Adipose tissue (tissue), 3 donors: ENCODE results near the gene USP38. TPM values are rescaled to one million over a fixed set of nuclear protein-coding genes. Genes with fewer than 3 reads are reported as not detected.
"Not testable (repeated sequence)": the region's sequence is repeated elsewhere in the genome, so short reads cannot be mapped to it uniquely, and the experiment has no call there.

ENCODE experiments used
- H3K27ac ChIP-seq: one replicate; pipeline ENCODE4 v1.5.1; 2013; ENCODE audit warnings: low read depth, low read length
- WGBS, 3 donors: extraction: QIAGEN DNeasy Blood & Tissue Kit; methylation state at CpG; one replicate each; pipeline ENCODE4 v1.1.7; 2013; 5-methylcytosine and 5-hydroxymethylcytosine counted together
- polyA plus RNA-seq, 3 donors: library from polyadenylated mRNA; stranded (reverse); fragments of 200-250 nt; gene quantifications; one replicate each; pipeline ENCODE4 v1.2.3, GENCODE V29; 2013
- donor health status: healthy with polysubstance abuse.
- donor health status: Bipolar disorder and iron deficiency.
- donor health status: healthy.

Gene USP38
- polyA plus RNA-seq, 3 donors: 4.1 to 8.8 (median 5.6) TPM

DNA sequence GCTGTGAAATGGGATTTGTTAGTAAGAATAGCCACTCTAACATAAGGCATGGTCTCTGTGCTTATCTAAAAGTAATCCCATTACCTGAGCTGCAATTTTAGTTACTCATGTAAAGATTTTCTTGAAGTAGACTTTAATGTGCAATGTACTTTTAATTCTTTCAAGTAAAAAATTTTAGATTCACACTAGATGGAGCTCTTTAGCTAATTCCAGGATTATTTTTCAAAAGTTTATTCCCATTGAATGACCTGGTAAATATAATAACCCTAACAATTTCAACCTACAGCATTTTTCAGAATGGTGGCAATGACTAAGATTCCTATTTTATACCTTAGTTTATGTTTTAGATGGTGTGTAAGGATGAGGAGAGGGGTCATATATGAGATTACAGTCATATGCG lies 18.1 kb downstream of the USP38 start:
- 93 to 100% (median 99%) methylated on average over 1 of the region's 1 CpG for WGBS, 3 donors
- no peak overlapping the region for H3K27ac ChIP-seq

DNA sequence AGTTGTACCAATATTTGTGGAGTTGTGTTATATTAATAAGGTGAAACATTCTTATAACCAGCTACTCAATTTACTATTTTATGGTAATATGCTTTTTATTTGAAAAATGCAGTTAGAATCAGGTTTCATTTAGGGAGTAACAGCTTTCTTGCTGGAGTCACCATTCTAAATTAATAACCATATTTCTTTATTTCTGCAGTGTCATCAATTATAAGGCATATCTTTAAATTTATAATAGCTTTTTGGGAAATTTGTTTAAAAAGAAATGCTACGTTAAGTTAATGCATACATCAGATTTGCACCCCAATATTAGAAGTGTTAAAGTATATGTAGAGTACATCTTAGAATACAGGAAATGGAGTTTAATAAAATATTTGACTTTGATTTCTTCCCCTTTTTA lies 18.9 kb downstream of the USP38 start:
- 89 to 97% (median 96%) methylated on average over 1 of the region's 1 CpG for WGBS, 3 donors
- H3K27ac ChIP-seq: no peak overlapping the region

DNA sequence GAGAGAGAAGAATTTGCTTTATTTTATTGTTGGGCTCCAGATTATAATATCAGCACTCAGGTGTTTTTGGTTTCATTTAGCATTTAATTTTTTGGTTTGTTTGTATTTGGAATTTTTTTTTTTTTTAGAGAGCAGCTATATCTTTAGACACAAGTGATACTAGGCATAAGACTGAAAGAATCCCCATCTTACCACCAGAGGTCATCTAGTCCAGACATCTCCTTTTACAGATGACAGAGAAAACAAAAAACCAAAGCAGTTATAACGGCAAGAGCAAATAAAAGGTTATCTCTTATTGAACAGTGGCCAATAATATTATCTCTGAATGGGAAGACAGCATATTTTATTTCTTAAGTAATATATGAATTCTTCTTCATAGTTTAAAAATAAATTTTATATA lies 22.8 kb downstream of the USP38 start:
- H3K27ac ChIP-seq: no peak overlapping the region
- WGBS, 3 donors: 16 to 37% (median 23%) methylated on average over 1 of the region's 1 CpG

DNA sequence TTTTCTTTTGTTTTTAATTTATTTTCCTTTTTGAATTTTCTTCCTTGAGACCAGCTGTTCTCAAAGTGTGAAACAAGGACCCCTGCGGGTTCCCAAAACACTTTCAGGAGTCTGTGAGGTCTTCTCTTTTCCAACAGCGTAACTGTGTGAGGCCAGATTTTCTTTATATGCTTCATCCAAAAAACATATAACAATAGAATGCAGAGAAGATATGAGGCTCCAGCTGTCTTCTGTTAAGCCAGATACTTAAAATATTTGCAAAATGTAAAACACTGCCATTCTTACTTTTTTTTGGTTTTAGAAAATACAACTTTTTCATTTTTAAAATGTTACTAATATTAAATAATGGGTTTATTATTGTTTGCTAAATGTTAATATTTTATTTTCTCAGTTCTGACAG lies 27.8 kb downstream of the USP38 start:
- WGBS, 3 donors: 47 to 94% (median 68%) methylated on average over 2 of the region's 2 CpGs
- H3K27ac ChIP-seq: no peak overlapping the region

DNA sequence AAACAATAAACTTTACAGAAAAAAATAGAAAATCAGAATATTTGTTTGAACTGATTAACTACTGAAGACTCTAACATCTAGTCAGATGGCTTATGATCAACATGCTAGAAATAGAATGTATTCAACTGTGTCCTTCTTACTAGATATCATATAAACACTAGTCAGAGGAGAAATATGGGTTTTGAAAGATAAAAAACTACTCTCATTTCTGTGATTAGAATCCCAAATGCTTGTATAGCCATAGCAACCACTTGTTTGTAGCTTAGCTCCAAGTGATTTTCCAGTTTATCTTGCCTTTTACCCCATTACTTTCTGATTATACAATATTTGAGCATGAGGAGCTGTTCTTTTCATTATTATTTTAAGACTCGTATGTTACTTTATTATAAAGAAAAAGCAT lies 31.2 kb downstream of the USP38 start:
- H3K27ac ChIP-seq: no peak overlapping the region
- 54 to 77% (median 64%) methylated on average over 1 of the region's 1 CpG for WGBS, 3 donors

DNA sequence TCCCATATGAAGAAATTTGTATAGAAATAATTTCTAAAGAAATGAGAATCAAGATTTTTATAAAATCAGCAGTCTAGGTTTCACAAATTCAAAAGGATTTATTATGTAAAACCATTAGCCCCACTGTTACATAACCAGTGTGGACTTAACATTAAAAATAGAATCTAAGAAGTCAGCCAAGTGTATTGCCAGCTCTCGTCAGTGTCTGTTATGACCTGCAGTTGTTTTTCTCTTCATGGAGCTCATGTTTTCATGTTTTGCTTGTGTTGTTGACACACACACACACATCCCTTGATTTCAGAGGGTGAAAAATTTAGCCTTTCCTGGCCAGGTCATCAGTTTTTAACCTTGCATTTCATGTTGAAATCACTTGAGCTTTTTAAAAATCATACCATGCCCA lies 39.5 kb downstream of the USP38 start:
- H3K27ac ChIP-seq: no peak overlapping the region
- WGBS, 3 donors: 9 to 33% (median 22%) methylated on average over 1 of the region's 1 CpG

DNA sequence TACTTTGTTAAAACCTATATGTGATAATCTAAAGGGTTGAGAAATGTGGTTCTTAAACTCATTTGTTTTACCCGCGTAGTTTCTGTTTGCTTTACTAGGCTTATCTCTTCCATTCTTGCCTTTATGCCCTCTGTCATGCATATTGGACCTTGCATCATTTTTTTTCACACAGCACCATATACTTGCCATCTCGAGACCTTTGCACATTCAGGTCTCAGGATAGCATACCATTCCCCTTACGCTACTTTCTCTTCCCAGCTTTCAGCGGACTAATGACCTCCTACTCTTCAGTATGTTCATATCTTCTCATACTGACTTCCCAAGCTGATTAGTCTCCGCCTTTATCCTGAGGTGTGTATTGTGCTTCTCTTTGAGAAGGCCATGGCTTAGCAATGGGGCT lies 40.5 kb downstream of the USP38 start:
- whole genome bisulfite sequencing, 3 donors: 83 to 96% (median 94%) methylated on average over 5 to 6 of the region's 6 CpGs
- H3K27ac ChIP-seq: no peak overlapping the region

DNA sequence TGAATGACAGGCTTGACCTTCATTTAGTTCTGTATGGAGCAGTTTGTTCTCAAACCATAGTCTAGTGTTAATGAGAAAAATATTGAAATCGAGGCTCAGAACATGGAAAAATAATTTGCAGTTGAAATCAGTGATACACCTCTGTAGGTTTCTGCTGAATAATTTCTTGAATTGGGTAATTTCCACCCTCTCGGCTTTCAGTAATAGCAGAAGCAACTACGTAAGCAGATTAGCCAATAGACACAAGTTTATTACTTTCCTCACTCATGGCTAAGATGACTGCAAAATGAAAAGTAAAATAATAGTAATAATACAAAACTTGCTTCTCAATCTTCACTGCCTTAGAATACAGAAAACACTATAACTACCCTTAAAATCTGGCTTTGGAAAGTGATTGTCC lies 46.0 kb downstream of the USP38 start:
- no peak overlapping the region for H3K27ac ChIP-seq
- WGBS, 3 donors: 54 to 87% (median 57%) methylated on average over 3 of the region's 3 CpGs

DNA sequence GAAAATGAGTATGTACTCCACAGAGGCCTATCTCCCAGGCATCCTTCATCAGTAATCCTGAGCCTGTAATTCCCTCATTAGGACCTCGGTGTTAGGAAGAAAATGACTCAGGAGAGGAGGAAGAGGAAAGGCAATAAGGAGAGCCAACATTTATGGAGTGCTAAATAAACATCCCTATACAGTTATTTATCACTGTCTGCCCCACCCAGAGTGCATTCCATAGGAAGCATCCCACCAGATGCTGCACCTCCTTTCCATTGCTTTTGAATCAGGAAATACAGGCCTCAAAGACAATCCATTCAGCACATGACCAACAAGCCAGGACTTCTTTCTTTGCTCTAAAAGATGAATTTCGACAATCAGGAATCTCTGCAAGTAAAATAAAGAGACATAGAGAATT lies 47.6 kb downstream of the USP38 start:
- no peak overlapping the region for H3K27ac ChIP-seq
- WGBS, 3 donors: 80 to 88% (median 86%) methylated on average over 2 of the region's 2 CpGs

DNA sequence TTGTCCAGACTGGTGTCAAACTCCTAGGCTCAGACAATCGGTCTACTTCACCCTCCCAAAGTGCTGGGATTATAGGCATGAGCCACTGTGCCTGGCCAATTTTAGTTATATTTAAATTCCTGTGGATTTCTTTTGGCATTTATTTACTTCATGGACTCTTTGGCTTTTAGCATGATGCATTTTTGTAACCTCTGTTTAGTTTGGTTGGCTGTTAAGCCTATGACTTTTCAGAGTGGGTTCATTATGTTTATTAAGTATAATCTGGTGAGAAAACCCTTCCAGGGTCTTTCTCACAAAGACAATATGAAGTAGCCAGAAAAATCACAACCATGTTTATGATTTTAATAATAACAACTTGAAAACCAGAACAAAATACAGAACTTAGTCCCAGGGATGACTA lies 49.4 kb downstream of the USP38 start:
- 86 to 96% (median 95%) methylated on average over 1 of the region's 1 CpG for WGBS, 3 donors
- no peak overlapping the region for H3K27ac ChIP-seq

DNA sequence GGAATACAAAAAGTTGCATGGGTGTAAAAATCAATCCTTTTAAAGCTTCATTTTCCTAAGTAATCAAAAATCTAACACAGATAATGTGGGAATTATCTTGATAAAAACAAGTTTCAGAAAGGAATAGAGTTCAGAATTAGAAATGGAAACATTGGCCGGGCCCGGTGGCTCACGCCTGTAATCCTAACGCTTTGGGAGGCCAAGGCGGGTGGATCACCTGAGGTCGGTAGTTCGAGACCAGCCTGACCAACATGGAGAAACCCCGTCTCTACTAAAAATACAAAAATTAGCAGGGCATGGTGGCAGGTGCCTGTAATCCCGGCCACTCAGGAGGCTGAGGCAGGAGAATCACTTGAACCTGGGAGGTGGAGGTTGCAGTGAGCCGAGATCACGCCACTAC lies 52.5 kb downstream of the USP38 start:
- 97 to 98% (median 97%) methylated on average over 11 of the region's 11 CpGs for WGBS, 3 donors

DNA sequence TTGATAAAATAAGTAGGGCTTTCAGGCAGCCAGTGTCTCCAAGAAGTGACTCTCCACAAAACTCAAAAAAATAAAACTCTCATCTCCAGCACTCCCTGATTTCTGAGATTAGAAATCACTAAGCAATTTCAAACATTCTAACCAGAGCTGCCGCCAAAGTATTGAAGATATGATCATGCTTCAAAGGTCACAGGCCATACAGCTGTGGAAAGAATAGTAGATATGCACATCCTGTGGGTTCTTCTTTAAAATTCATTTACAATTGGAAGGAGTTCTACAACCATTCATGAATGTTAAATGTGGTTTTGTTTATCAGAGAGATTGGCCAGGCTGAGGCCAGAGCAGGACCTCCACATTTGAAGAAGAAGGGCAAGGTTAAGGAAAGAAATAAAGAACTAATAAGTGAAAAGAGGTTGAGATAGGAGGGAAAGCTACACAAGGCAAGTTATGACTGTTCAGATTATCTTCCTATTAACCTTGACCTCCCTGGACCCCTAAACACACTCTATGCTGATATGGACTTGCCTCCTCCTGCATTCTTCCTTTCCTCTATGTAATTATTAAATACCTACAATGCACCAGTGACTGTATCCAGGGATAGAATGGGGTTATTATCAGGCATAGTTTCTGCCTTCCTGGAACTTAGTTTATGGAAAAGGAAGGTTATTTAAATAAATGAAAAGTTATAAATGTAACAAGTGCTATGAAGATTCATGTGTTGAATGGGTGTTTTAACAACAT lies 56.4 kb downstream of the USP38 start:
- WGBS, 3 donors: 54 to 73% (median 67%) methylated on average over 1 of the region's 1 CpG
- no peak overlapping the region for H3K27ac ChIP-seq

More for the DNA sequence above, 52.5 kb downstream of the USP38 start:
- not testable (repeated sequence) for H3K27ac ChIP-seq

DNA sequence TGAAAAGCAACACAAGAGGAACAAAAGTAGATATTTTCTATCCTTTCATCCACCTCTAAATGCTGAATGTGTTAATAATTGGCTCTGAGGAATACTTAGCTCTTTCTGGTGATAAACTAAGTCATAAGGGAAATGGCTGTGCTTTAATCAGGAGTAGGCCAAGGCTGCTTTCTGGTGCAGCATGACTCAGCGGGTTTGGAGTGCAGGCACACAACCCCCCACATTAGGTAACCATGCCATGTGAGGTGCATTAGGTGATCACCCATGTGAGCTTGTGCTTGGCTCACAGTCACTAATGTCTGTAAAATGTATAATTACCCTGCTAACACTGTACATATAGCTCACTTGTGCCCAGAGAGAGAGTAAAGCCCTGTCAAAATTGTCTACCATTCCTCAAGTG lies 57.2 kb downstream of the USP38 start:
- 91 to 100% (median 100%) methylated on average over 1 of the region's 1 CpG for WGBS, 3 donors
- no peak overlapping the region for H3K27ac ChIP-seq

DNA sequence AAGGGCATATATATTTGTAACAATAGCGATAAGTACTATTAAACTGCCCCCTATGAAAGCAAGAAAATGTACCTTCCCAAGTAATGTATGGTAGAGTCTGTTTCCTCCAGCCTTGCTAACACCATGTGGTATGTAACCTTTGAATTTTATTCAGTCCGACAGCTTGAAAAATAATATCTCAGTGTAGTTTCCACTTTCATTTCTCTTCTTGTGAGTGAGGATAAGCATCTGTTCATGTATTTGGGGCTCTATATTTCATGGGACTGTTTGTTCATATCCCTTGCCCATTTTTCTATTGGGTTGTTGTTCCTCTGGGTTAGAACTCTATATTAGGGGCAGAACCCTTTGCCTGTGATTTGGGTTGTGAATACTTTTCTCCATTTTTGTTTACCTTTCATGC lies 58.3 kb downstream of the USP38 start:
- WGBS, 3 donors: 90 to 92% (median 90%) methylated on average over 2 of the region's 2 CpGs

DNA sequence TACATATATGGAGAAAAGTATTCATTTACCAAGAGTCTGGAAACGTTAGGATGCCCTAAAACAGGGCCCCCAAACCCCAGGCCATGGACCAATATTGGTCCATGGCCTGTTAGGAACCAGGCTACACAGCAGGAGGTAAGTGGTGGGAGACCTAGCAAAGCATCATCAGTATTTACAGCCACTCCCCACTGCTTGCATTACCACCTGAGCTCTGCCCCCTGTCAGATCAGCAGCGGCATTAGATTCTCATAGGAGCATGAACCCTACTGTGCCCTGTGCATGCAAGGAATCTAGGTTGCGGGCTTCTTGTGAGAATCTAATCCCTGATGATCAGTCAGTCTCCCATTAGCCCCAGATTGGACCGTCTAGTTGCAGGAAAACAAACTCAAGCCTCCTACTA lies 62.3 kb downstream of the USP38 start:
- WGBS, 3 donors: 77 to 92% (median 89%) methylated on average over 4 of the region's 4 CpGs
- no peak overlapping the region for H3K27ac ChIP-seq

More for the DNA sequence above, 58.3 kb downstream of the USP38 start:
- no peak overlapping the region for H3K27ac ChIP-seq

DNA sequence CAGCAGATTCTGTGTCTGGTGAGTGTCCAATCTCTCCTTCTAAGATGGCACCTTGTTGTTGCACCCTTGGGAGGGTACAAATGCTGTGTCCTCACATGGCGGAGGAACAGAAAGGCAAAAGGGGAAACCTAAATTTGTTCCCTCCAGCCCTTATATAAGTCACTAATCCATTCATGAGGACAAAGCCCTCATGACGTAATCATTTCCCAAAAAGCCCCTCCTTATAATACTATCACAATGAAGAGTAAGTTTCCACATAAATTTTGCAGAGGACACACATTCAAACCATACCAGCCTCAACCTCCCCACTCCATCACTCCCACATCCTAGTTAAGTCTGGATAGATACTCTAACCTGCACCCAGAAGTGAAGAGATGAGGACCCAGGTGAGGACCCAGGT lies 63.1 kb downstream of the USP38 start:
- no peak overlapping the region for H3K27ac ChIP-seq
- WGBS, 3 donors: 95 to 96% (median 96%) methylated on average over 2 of the region's 2 CpGs

DNA sequence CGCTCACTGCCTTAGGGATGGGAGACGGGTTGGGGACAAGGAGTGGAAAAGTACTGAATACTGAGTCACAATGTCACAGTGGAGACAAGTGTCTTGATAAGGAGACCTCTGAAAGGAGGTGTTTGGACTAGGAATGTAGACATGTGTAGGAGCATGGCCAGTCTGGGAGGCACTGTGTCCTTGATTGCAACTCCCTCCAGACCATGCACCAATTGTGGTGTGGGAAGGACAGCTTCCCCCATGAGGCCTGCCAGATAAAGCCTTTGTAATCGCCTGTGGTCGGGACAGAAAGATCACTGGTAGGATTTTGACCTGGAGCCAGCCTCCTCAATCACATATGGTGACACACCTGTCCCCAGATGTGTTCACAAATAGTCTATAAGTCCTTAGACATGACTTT lies 64.1 kb downstream of the USP38 start:
- H3K27ac ChIP-seq: no peak overlapping the region
- 81 to 93% (median 90%) methylated on average over 4 of the region's 4 CpGs for WGBS, 3 donors

DNA sequence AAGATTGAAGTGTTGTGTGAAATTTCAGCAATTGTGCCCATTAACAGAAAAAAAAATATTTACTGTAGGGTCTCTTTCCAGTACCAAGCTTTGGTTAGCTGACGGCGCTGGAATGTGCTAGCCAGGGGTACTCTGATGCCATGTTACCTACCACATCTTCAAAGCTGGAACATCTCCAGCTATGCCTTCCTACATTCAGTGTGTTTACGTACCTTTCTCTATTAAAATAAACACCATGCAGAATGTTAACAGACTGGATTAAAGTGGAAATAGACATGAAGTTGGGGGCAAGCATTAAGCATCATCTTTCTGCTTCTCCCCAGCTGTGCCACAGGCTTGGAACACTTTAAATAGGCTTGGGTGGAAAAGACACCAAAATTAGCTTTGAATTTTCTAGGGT lies 65.9 kb downstream of the USP38 start:
- no peak overlapping the region for H3K27ac ChIP-seq
- 90 to 94% (median 92%) methylated on average over 3 of the region's 3 CpGs for WGBS, 3 donors

DNA sequence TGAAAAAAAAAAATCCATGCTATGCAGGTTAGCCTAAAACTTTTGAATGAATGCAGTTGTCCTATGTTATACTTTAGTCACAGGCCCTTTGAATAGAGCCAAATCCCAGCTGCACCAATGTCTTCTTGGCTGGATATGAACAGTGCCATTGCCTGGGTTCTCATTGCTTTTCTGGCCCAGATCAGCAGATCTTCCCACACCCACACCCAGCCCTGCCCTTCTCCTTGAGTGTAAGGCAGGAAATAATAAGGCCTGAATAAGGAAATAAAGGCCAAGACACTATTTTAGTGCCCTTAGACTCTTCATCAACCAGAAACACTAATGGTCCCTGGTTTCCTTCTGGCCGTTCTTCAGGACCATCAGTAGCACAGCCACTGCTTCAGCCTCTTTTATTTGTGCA lies 66.6 kb downstream of the USP38 start:
- WGBS, 3 donors: 65 to 91% (median 81%) methylated on average over 1 of the region's 1 CpG

DNA sequence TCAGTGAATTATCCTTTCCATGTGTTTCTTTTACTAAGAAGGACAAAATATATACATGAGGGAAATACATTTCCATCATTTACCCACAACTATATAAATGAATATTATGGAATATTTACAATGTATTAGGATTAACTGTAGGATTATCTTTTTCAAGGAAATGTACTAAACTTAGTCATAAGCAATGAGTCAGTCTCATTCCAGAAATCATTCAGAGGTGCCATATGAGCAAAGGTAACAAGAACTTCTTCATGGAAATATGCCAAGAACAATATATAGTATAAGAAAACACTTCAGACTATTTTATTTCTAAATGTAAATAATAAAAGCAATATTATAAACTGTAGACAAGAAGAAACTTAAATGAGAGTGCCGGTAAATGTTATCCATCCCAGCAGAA lies 67.1 kb downstream of the USP38 start:
- H3K27ac ChIP-seq: no peak overlapping the region
- WGBS, 3 donors: 3 to 93% (median 32%) methylated on average over 1 of the region's 1 CpG

More for the DNA sequence above, 66.6 kb downstream of the USP38 start:
- no peak overlapping the region for H3K27ac ChIP-seq
